Right atrium auricular region (tissue), 2 donors: ENCODE results near the gene IL2RA. TPM values are rescaled to one million over a fixed set of nuclear protein-coding genes. Genes with fewer than 3 reads are reported as not detected.

Experiments used
- DNase-seq: peaks from one replicate; pipeline ENCODE4 v3.0.0-alpha.2; 2019; ENCODE audit warnings: low spot score
- H3K27ac ChIP-seq, 2 donors: fragments of 200-600 bp; sonication (generic); 1 replicate in 1 of 2; 2 replicates in 1 of 2; pipeline ENCODE4 v1.5.1; 2016 to 2019
- H3K27me3 ChIP-seq, 2 donors: fragments of 200-600 bp; sonication (generic); one replicate each; pipeline versions ENCODE4 v1.5.1 to v1.6.0; 2017 to 2019
- H3K36me3 ChIP-seq: fragments of 200-600 bp; sonication (generic); one replicate; pipeline ENCODE4 v1.5.1; 2016
- H3K4me1 ChIP-seq, 2 donors: fragments of 200-600 bp; sonication (generic); one replicate each; pipeline versions ENCODE4 v1.5.1 to v1.6.0; 2017 to 2019
- H3K4me3 ChIP-seq, 2 donors: fragments of 200-600 bp; sonication (generic); 1 replicate in 1 of 2; 2 replicates in 1 of 2; pipeline ENCODE4 v1.5.1; 2017 to 2019; ENCODE audit warnings: mild to moderate bottlenecking in 1 of 2, moderate library complexity in 1 of 2
- H3K9me3 ChIP-seq, 2 donors: fragments of 200-600 bp; sonication (generic); one replicate each; pipeline ENCODE4 v1.5.1; 2019
- total RNA-seq, 2 donors: library from RNA; depleted of rRNA; stranded (reverse); fragments of >200 nt; gene quantifications; one replicate each; pipeline ENCODE4 v1.1.0, GENCODE V29; 2016
- TF ChIP-seq, protein P1 (sequence below), 2 donors: fragments of 200-600 bp; sonication (generic); IDR thresholded peaks; one replicate each; pipeline ENCODE4 v1.5.1; 2019; ENCODE audit warnings: antibody characterized with exemption in 2 of 2

Gene IL2RA
- total RNA-seq, 2 donors from 2014 or later = 0.16 to 0.30 TPM

DNA sequence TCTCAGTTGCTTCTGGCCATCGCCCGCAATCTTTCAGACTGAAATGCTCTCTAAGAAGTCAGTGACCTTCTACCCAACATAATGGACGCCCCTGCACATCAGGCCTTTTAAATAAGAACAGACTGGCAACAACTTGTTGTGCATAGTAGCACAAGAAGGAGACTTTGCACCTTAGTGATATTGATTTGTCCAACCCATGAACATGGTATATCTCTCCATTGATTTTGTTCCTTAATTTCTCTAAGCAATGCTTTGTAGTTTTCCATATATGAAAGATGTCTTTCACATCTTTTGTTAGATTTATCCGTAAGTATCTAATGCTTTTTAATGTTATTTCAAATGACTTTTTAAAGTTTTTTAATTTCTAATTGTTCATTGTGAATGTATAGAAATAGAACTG is 89.1 kb downstream of the IL2RA start:
- Histone ChIP-seq H3K4me3 (no peak overlapping the region), H3K4me1 (peaks cover 0 to 28% of the 10 kb centered on the region in 2 donors), H3K36me3 (no peaks in the 10 kb centered on the region), H3K9me3 (no peaks in the 10 kb centered on the region), H3K27me3 (no peaks in the 10 kb centered on the region), H3K27ac (no peak overlapping the region)
- TF ChIP-seq, protein P1, sequence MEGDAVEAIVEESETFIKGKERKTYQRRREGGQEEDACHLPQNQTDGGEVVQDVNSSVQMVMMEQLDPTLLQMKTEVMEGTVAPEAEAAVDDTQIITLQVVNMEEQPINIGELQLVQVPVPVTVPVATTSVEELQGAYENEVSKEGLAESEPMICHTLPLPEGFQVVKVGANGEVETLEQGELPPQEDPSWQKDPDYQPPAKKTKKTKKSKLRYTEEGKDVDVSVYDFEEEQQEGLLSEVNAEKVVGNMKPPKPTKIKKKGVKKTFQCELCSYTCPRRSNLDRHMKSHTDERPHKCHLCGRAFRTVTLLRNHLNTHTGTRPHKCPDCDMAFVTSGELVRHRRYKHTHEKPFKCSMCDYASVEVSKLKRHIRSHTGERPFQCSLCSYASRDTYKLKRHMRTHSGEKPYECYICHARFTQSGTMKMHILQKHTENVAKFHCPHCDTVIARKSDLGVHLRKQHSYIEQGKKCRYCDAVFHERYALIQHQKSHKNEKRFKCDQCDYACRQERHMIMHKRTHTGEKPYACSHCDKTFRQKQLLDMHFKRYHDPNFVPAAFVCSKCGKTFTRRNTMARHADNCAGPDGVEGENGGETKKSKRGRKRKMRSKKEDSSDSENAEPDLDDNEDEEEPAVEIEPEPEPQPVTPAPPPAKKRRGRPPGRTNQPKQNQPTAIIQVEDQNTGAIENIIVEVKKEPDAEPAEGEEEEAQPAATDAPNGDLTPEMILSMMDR (IDR thresholded peaks at IDR 0.05) = no peak
- DNase-seq = no peak

DNA sequence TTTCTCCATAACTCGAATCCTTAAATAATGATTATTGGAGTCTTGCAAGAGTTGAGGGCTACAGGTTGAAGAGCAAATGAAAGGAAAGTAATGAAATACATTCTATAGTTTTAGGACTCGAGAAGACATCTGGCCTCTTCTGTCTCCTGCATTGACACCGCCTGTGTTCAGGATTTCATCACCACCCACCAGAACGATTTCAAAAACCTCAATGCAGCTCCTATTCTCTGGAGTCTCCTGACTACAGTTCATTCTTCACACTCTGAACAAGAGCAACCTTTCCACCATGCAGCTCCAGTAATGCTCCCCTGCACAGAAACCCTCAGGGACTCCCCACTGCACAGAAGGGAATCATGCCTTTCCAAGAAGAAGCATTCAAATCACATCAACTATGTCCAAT is 90.3 kb downstream of the IL2RA start:
- H3K27me3 ChIP-seq = no peaks in the 10 kb centered on the region
- no peaks in the 10 kb centered on the region for H3K9me3 ChIP-seq
- H3K27ac ChIP-seq = peak overlapping the region; percentile 63 to 65
- TF ChIP-seq, protein P1 (IDR thresholded peaks at IDR 0.05) = no peak
- no peak overlapping the region for H3K4me3 ChIP-seq
- peak; percentile 57 for DNase-seq
- H3K36me3 ChIP-seq = no peaks in the 10 kb centered on the region
- peaks cover 0 to 27% of the 10 kb centered on the region in 2 donors for H3K4me1 ChIP-seq

DNA sequence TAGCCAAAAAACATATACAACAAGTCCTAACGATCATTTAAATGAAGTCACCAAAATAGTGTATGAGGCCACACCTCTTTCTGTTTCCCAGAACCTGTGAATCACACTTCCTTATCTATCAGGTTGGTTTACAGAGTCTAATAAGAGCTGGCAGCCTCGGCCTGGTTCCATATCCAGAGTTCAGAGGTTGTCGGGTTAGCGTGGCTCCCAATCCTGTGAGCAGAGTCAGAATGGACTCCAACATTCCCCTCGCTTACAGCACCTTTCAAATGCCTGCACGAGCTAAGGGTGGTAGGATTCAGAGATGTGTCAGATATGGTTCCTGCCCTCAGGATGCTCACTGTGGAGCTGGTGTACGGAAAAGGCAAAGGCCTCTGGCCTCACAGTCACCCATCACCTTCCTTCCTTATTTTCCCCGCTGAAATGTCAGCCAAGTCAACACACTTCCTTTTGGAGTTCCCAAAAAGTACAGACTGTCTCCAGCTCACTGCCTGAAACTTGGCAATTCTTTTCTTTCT is 90.8 kb downstream of the IL2RA start:
- H3K27me3 ChIP-seq = no peaks in the 10 kb centered on the region
- no peaks in the 10 kb centered on the region for H3K36me3 ChIP-seq
- DNase-seq = peak; percentile 59
- H3K4me3 ChIP-seq = no peak overlapping the region
- H3K27ac ChIP-seq = peak overlapping the region; percentile 63 to 65
- peaks cover 0 to 27% of the 10 kb centered on the region in 2 donors for H3K4me1 ChIP-seq
- TF ChIP-seq, protein P1 (IDR thresholded peaks at IDR 0.05) = no peak
- H3K9me3 ChIP-seq = no peaks in the 10 kb centered on the region

DNA sequence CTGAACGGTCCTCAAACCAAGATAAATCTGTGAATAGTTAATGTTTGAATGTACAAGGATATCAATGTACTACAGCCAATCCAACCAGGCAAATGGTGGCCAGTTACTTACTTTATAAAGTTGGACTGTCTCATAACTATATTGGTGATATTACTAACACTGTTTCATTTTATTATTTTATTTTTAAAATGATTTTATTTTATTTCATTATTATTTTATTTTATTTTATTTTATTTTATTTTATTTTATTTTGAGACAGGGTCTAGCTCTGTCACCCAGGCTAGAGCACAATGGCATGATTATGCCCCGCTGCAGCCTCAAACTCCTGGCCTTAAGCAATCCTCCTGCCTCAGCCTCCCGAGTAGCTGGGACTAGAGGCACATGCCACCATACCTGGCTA is 91.6 kb downstream of the IL2RA start:
- peak; percentile 50 for DNase-seq
- Histone ChIP-seq H3K27ac (peak overlapping the region; percentile 63 to 65), H3K4me1 (peaks cover 0 to 23% of the 10 kb centered on the region in 2 donors), H3K27me3 (no peaks in the 10 kb centered on the region), H3K4me3 (no peak overlapping the region), H3K9me3 (no peaks in the 10 kb centered on the region), H3K36me3 (no peaks in the 10 kb centered on the region)
- TF ChIP-seq, protein P1 (IDR thresholded peaks at IDR 0.05) = no peak

DNA sequence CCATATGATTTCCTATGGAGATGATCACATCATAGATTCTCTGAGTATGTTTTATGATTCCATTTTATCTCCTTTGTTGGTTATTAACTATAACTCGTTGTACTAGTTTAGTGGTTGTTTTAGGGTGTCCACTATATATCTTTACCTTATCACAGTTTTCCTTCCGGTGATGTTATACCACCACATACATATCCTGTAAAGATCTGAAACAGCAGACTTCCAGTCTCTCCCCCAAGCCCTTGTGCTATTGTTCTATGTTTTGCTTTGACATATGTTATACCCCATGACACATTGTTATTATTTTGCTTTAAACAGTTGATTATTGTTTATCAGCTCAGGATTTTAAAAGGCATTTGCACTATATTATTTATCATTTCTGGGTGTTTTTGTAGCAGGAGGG is 92.1 kb downstream of the IL2RA start:
- H3K27ac ChIP-seq = peak overlapping the region in 1 of 2 donors; percentile 63
- TF ChIP-seq, protein P1 (IDR thresholded peaks at IDR 0.05) = no peak
- DNase-seq = no peak
- no peaks in the 10 kb centered on the region for H3K36me3 ChIP-seq
- no peaks in the 10 kb centered on the region for H3K27me3 ChIP-seq
- H3K4me3 ChIP-seq = no peak overlapping the region
- H3K9me3 ChIP-seq = no peaks in the 10 kb centered on the region
- H3K4me1 ChIP-seq = peaks cover 0 to 19% of the 10 kb centered on the region in 2 donors
